Dendritic cell treated with granulocyte-macrophage colony-stimulating factor and Interleukin-4, amounts not matched to agents 40 ng/mL and 50 ng/mL, for 4 days (primary cell): ENCODE measurements around the gene C6orf47.

Source experiments
- H3K27ac Mint-ChIP-seq: one replicate; pipeline ENCODE4 v1.8.0; 2022; ENCODE audit warnings: mild to moderate bottlenecking, mixed read lengths
- H3K27me3 Mint-ChIP-seq: one replicate; pipeline ENCODE4 v1.8.0; 2022; ENCODE audit warnings: mild to moderate bottlenecking, mixed read lengths
- H3K36me3 Mint-ChIP-seq: one replicate; pipeline ENCODE4 v1.8.0; 2022; ENCODE audit warnings: low read depth, mixed read lengths
- H3K4me1 Mint-ChIP-seq: one replicate; pipeline ENCODE4 v1.8.0; 2022; ENCODE audit warnings: low read depth, mixed read lengths
- H3K4me3 Mint-ChIP-seq: one replicate; pipeline ENCODE4 v1.8.0; 2022; ENCODE audit warnings: mild to moderate bottlenecking, moderate library complexity, mixed read lengths
- H3K9me3 Mint-ChIP-seq: one replicate; pipeline ENCODE4 v1.8.0; 2022; ENCODE audit warnings: mixed read lengths
- intact Hi-C: fragments of 100-400 bp; cut with micrococcal nuclease; formaldehyde crosslinking; loops from one replicate; pipeline ENCODE4 v1.15.0; 2022

The C6orf47 gene

GRCh38 chr6:31641370-31641769 is 19.2 kb downstream of the C6orf47 start:
- Mint-ChIP-seq H3K9me3 (no peaks in the 10 kb centered on the region), H3K27ac (no peak overlapping the region), H3K4me1 (peaks cover 6% of the 10 kb centered on the region), H3K27me3 (no peaks in the 10 kb centered on the region), H3K36me3 (peaks cover 98% of the 10 kb centered on the region), H3K4me3 (no peak overlapping the region)
- intact Hi-C loops = no loop called here

GRCh38 chr6:31640612-31641011 is 20.0 kb downstream of the C6orf47 start:
- intact Hi-C loops = no loop called here
- H3K4me3 Mint-ChIP-seq = no peak overlapping the region
- no peaks in the 10 kb centered on the region for H3K27me3 Mint-ChIP-seq
- peaks cover 6% of the 10 kb centered on the region for H3K4me1 Mint-ChIP-seq
- H3K36me3 Mint-ChIP-seq = peaks cover 98% of the 10 kb centered on the region
- no peaks in the 10 kb centered on the region for H3K9me3 Mint-ChIP-seq
- no peak overlapping the region for H3K27ac Mint-ChIP-seq

- Mint-ChIP-seq H3K27ac (no peak overlapping the region), H3K36me3 (peaks cover 98% of the 10 kb centered on the region)
- intact Hi-C loops = no loop called here
These were observed 21.1 kb downstream of the C6orf47 start for GRCh38 chr6:31639449-31639861.

GRCh38 chr6:31639043-31639442 is 21.5 kb downstream of the C6orf47 start:
- peaks cover 98% of the 10 kb centered on the region for H3K36me3 Mint-ChIP-seq
- intact Hi-C loops = no loop called here
- H3K27me3 Mint-ChIP-seq = no peaks in the 10 kb centered on the region
- H3K9me3 Mint-ChIP-seq = no peaks in the 10 kb centered on the region
- H3K4me3 Mint-ChIP-seq = no peak overlapping the region
- H3K4me1 Mint-ChIP-seq = peaks cover 6% of the 10 kb centered on the region
- no peak overlapping the region for H3K27ac Mint-ChIP-seq

More at GRCh38 chr6:31639449-31639861, 21.1 kb downstream of the C6orf47 start:
- Mint-ChIP-seq H3K4me3 (no peak overlapping the region), H3K9me3 (no peaks in the 10 kb centered on the region), H3K4me1 (peaks cover 6% of the 10 kb centered on the region), H3K27me3 (no peaks in the 10 kb centered on the region)

- Mint-ChIP-seq H3K4me3 (no peak overlapping the region), H3K4me1 (peaks cover 6% of the 10 kb centered on the region), H3K36me3 (peaks cover 98% of the 10 kb centered on the region), H3K9me3 (no peaks in the 10 kb centered on the region), H3K27me3 (no peaks in the 10 kb centered on the region), H3K27ac (no peak overlapping the region)
- intact Hi-C loops = no loop called here
These were observed 23.6 kb downstream of the C6orf47 start for GRCh38 chr6:31636698-31637596.

GRCh38 chr6:31634969-31635575 is 25.5 kb downstream of the C6orf47 start:
- Mint-ChIP-seq H3K36me3 (peaks cover 98% of the 10 kb centered on the region), H3K9me3 (no peaks in the 10 kb centered on the region), H3K27ac (no peak overlapping the region)

GRCh38 chr6:31634131-31634530 is 26.4 kb downstream of the C6orf47 start:
- no peaks in the 10 kb centered on the region for H3K9me3 Mint-ChIP-seq
- no peak overlapping the region for H3K4me3 Mint-ChIP-seq
- H3K4me1 Mint-ChIP-seq = no peaks in the 10 kb centered on the region
- intact Hi-C loops = no loop called here
- H3K27me3 Mint-ChIP-seq = no peaks in the 10 kb centered on the region
- H3K36me3 Mint-ChIP-seq = peaks cover 98% of the 10 kb centered on the region
- H3K27ac Mint-ChIP-seq = peak overlapping the region; percentile 6

More at GRCh38 chr6:31634969-31635575, 25.5 kb downstream of the C6orf47 start:
- intact Hi-C loops = no loop called here
- H3K4me3 Mint-ChIP-seq = no peak overlapping the region
- H3K4me1 Mint-ChIP-seq = no peaks in the 10 kb centered on the region
- no peaks in the 10 kb centered on the region for H3K27me3 Mint-ChIP-seq

GRCh38 chr6:31633447-31633846 is 27.1 kb downstream of the C6orf47 start:
- Mint-ChIP-seq H3K9me3 (no peaks in the 10 kb centered on the region), H3K27me3 (no peaks in the 10 kb centered on the region), H3K36me3 (peaks cover 98% of the 10 kb centered on the region), H3K4me1 (no peaks in the 10 kb centered on the region), H3K27ac (no peak overlapping the region), H3K4me3 (no peak overlapping the region)
- intact Hi-C loops = no loop called here

- H3K4me3 Mint-ChIP-seq = no peak overlapping the region
- H3K4me1 Mint-ChIP-seq = peaks cover 3% of the 10 kb centered on the region
- no peaks in the 10 kb centered on the region for H3K9me3 Mint-ChIP-seq
- peaks cover 100% of the 10 kb centered on the region for H3K36me3 Mint-ChIP-seq
- no peak overlapping the region for H3K27ac Mint-ChIP-seq
- intact Hi-C loops = no loop called here
- H3K27me3 Mint-ChIP-seq = no peaks in the 10 kb centered on the region
These were observed 28.2 kb downstream of the C6orf47 start for GRCh38 chr6:31632279-31632946.

GRCh38 chr6:31631681-31632278 is 28.8 kb downstream of the C6orf47 start:
- Mint-ChIP-seq H3K9me3 (no peaks in the 10 kb centered on the region), H3K27ac (no peak overlapping the region)
- intact Hi-C loops = no loop called here

GRCh38 chr6:31631209-31631608 is 29.4 kb downstream of the C6orf47 start:
- Mint-ChIP-seq H3K27me3 (no peaks in the 10 kb centered on the region), H3K4me3 (no peak overlapping the region), H3K36me3 (peaks cover 100% of the 10 kb centered on the region), H3K4me1 (peaks cover 8% of the 10 kb centered on the region), H3K27ac (no peak overlapping the region), H3K9me3 (no peaks in the 10 kb centered on the region)
- intact Hi-C loops = no loop called here

More at GRCh38 chr6:31631681-31632278, 28.8 kb downstream of the C6orf47 start:
- peaks cover 100% of the 10 kb centered on the region for H3K36me3 Mint-ChIP-seq
- H3K4me3 Mint-ChIP-seq = no peak overlapping the region
- peaks cover 8% of the 10 kb centered on the region for H3K4me1 Mint-ChIP-seq
- no peaks in the 10 kb centered on the region for H3K27me3 Mint-ChIP-seq

- H3K4me1 Mint-ChIP-seq = peaks cover 8% of the 10 kb centered on the region
- intact Hi-C loops = no loop called here
- no peak overlapping the region for H3K27ac Mint-ChIP-seq
- H3K36me3 Mint-ChIP-seq = peaks cover 100% of the 10 kb centered on the region
- H3K4me3 Mint-ChIP-seq = no peak overlapping the region
- H3K9me3 Mint-ChIP-seq = no peaks in the 10 kb centered on the region
- H3K27me3 Mint-ChIP-seq = no peaks in the 10 kb centered on the region
These were observed 30.2 kb downstream of the C6orf47 start for GRCh38 chr6:31630177-31630934.

GRCh38 chr6:31629014-31629413 is 31.6 kb downstream of the C6orf47 start:
- no peak overlapping the region for H3K4me3 Mint-ChIP-seq
- intact Hi-C loops = no loop called here
- peaks cover 8% of the 10 kb centered on the region for H3K4me1 Mint-ChIP-seq
- H3K27me3 Mint-ChIP-seq = no peaks in the 10 kb centered on the region
- peaks cover 100% of the 10 kb centered on the region for H3K36me3 Mint-ChIP-seq
- no peak overlapping the region for H3K27ac Mint-ChIP-seq
- H3K9me3 Mint-ChIP-seq = no peaks in the 10 kb centered on the region
